Ramos (cell line): Measurements from ENCODE around the gene RHEBL1.

Experiments
- in situ Hi-C: fragments of 300-500 bp; cut with MboI; formaldehyde crosslinking; loops from one replicate; pipeline ENCODE4 v1.14.3; 2022; ENCODE audit warnings: low sequenced_read_pairs; ENCODE audit not compliant: unreplicated experiment

Gene RHEBL1

GRCh38 chr12:49024543-49024942 lies 45.2 kb downstream of the RHEBL1 start:
- in situ Hi-C loops = no loop called here

DNA sequence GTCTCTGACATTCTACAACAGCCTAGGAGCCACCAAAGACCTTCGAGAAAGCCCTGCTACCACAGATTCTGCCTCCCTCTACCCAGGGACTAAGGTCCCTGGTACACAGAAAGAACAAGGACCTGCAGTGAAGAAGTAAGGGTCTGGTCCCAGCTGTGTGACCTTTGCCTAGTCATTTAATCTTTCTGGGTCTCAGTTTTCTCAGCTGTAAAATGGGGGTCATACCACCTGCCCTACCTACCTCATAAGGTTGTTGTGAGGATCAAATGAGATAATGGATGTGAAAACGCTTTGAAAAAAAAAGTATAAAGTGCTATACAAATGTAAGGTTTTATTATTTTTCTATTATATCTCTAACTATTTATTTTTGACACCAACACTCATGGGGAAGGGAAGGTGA lies 46.0 kb downstream of the RHEBL1 start:
- in situ Hi-C loops = no loop called here

DNA sequence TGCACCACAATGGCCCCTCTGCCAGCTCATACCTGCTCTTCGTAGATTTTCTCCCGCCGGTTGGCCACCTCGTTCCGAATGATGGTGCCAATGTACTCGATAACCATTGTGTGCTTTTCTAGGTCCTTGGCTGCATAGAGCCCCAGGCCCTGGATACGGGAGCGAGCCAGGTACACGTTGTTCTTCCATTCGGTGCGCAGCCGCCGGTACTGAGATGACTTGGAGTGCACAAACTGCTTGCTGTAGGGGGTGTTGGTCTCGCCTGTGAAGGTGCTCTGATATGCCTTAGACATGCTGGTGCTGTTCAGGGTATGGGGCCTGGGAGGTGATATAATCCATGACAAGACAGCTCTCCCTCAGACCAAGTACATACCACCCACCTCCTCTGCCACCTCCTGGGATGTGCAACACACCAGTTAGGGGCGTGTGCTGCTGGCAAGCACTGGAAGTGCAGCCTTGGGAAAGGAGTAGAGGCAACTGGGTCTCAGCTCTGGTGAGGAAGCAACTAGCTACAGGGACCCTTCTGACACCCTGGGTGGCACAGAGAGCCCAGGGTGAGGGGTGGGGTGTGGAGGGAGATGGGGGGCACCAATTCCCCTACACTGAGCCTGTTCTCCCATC lies 47.1 kb downstream of the RHEBL1 start:
- in situ Hi-C loops = no loop called here

- in situ Hi-C loops = no loop called here
These were observed 48.4 kb downstream of the RHEBL1 start for GRCh38 chr12:49021292-49021915.

DNA sequence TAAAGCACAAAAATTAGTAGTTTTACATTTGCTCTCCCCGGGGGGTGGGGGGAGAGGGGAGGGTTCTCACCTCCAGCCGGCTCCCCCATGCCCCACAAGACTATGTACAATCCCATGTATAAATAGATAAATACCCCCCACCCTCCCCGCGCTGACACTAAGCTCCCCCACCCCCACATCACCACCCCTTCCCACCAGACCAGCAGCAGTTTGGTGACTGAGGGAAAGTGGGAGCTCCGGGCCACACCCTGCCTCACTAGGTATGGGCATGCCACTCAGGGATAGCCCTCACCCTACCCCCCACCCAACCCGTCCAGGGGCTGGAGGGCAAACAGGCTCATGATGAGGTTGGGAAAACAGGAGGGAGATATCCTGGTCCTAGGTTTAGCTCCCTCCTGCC lies 49.3 kb downstream of the RHEBL1 start:
- in situ Hi-C loops = no loop called here

DNA sequence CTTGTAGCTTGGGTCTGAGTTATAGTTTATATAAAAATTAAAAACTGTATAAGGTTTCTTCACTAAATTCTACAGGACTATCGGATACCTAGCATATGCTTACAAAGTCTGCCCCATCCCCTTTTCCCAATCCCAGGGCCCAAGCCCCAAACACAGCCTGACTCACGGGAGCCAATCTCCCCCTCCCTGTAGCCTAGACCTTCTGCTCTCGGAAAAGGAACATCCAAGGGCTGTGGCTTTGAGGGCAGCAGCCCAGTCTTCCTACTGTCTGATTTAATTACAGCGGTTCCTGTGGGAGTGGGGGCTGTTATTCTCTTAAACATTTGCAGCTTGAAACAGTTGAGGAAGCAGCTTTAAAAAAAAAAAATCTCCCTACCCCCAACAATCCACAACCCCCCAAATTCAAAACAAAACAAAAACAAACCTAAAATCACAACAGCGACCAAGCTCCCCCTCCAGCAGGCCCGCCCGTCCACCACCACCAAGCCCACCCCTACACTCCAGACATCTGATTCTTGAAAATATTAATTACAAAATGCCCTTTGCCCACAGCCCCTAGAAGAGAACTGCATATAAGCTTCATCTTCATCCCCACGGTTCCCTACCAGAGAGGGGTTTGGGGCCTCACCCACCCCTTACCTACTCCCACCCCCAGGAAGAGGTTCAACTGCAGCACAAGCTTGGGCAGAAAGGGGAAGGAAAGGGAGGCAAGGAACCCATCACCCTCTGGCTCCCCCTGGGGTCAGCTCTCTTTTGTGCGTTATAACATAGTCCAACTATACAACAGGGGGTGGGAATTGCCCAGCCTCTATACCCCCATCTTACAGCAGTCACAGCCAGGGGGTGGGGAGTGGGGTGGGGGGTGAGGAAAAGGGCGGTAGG lies 50.1 kb downstream of the RHEBL1 start:
- in situ Hi-C loops = no loop called here

DNA sequence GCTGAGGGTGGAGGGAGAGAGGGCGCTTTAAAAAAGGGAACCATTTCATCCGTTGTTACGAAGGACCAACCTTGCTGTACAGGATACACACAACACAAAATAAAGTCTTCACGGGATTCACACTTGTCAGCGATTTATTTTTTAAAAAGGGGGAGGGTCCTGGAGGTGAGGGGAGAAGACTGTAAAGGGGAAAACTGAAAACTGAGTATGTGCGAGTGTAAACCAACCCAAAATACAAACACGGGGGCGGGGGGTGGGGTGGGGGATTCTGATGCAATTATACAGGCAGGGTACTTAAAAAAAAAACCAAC lies 50.7 kb downstream of the RHEBL1 start:
- in situ Hi-C loops = no loop called here

DNA sequence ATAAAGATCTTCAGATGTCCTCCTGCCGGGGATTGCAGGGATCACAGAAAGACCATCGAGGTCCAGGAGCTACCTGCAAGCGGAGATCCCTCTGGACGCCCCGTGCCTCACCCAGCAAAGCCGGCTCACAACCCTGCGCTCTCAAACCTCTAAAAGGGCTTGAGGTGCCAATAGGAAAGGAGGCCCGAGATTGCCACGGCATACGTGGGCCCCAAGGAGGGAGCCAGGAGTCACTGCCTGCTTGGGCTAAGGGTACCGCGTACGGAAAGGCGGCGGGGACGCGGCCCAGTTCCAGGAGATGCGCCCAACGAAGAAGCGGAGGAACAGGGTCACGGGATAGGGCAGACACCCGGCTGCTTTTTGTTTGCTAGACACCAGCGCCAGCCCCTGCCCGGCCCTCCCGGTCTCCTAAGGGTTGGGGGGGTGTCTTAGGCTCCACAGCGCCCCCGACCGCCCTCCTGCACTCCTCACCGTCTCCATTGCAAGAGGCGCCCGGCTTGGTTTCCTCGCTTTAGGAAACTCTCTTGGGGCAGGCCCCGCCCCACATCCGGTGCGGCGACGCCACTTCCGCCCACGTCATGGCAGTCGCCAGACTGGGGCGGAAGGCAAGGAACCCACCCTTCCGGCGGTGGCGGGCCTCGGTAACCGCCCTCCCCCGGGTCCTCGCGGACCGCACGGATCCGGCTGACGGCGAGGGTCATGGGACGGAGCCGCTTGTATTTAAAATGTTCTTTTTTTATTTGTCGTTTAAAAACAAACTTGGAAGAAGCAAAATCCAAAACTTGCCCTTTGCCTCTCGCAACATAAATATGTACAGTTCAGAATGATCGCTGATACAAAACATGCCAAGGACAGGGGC lies 51.3 kb downstream of the RHEBL1 start, which contains the start of gene PRKAG1:
PRKAG1 (minus strand) TSS at position 516 of the 859 bp plus-strand sequence; CDS start at position 480, 36 bp downstream.
- in situ Hi-C loops = no loop called here

DNA sequence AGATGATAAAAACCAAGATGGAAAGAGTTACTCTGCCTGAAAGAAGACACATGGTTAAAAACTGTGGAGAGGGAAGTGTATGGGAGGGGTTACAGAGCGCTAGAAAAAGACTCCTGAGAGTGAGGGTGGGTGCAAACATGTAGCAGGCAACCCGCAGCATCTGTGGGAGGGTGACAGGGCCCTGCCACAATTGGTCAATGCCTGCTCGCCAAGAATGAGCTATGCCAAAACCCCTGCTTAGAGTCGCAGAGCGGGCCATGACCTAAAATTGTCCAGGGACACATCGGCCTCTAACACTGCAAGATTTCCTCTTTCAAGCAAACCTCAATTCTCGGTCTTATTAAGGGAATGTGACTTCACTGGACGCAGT lies 51.9 kb downstream of the RHEBL1 start:
- in situ Hi-C loops = no loop called here

- in situ Hi-C loops = no loop called here
These were observed 54.6 kb downstream of the RHEBL1 start for GRCh38 chr12:49015196-49015595.
